H9 (cell line): Measurements from ENCODE around the gene DNASE1L2. TPM values are rescaled to one million over a fixed set of nuclear protein-coding genes. Genes with fewer than 3 reads are reported as not detected.
A peak's percentile ranks its signal among the peaks of the same experiment; 100 is the strongest.

Experiments used
- DNase-seq: peaks from one replicate; pipeline ENCODE4 v3.0.0-alpha.2; 2017
- H2AFZ ChIP-seq: one replicate; pipeline ENCODE4 v1.6.1; 2013; ENCODE audit warnings: mild to moderate bottlenecking, low read length, control low read depth, moderate library complexity
- H2AK5ac ChIP-seq: 2 replicates; pipeline ENCODE4 v1.6.1; 2013; ENCODE audit warnings: low read length, control low read depth, mixed read lengths; ENCODE audit not compliant: insufficient read length
- H2BK120ac ChIP-seq: one replicate; pipeline ENCODE4 v1.6.1; 2013; ENCODE audit warnings: low read depth, mild to moderate bottlenecking, low read length, control low read depth, inconsistent platforms; ENCODE audit not compliant: poor library complexity, severe bottlenecking
- H2BK12ac ChIP-seq: 2 replicates; pipeline ENCODE4 v1.6.1; 2013; ENCODE audit warnings: low read length, control low read depth, mixed read lengths, low read depth; ENCODE audit not compliant: insufficient read length
- H2BK15ac ChIP-seq: 2 replicates; pipeline ENCODE4 v1.6.1; 2013; ENCODE audit warnings: low read depth, low read length, control low read depth
- H2BK20ac ChIP-seq: one replicate; pipeline ENCODE4 v1.6.1; 2013; ENCODE audit warnings: low read depth, mild to moderate bottlenecking, low read length, control low read depth, inconsistent platforms; ENCODE audit not compliant: poor library complexity, severe bottlenecking
- H2BK5ac ChIP-seq: 2 replicates; pipeline ENCODE4 v1.6.1; 2013; ENCODE audit warnings: low read length, control low read depth, mixed read lengths; ENCODE audit not compliant: insufficient read length
- H3K14ac ChIP-seq: 2 replicates; pipeline ENCODE4 v1.6.1; 2013; ENCODE audit warnings: low read length, control low read depth; ENCODE audit not compliant: insufficient read depth
- H3K18ac ChIP-seq: 2 replicates; pipeline ENCODE4 v1.6.1; 2013; ENCODE audit warnings: low read depth, mild to moderate bottlenecking, mixed read lengths, low read length, control low read depth; ENCODE audit not compliant: insufficient read length
- H3K23ac ChIP-seq: 2 replicates; pipeline ENCODE4 v1.6.1; 2013; ENCODE audit warnings: low read length, control low read depth, mixed read lengths, low read depth; ENCODE audit not compliant: insufficient read length
- H3K23me2 ChIP-seq: 2 replicates; pipeline ENCODE4 v1.6.1; 2013; ENCODE audit warnings: low read depth, mild to moderate bottlenecking, mixed read lengths, low read length, control low read depth; ENCODE audit not compliant: insufficient read length, poor library complexity, severe bottlenecking
- H3K27ac ChIP-seq: 2 replicates; pipeline ENCODE4 v1.5.1; 2013; ENCODE audit warnings: low read length, control low read depth, mixed read lengths, low read depth; ENCODE audit not compliant: insufficient read length
- H3K27me3 ChIP-seq: 2 replicates; pipeline ENCODE4 v1.6.1; 2013; ENCODE audit warnings: low read length, control low read depth, inconsistent platforms; ENCODE audit not compliant: insufficient read depth
- H3K4ac ChIP-seq: 2 replicates; pipeline ENCODE4 v1.6.1; 2013; ENCODE audit warnings: low read depth, mild to moderate bottlenecking, control low read depth, inconsistent platforms, low read length, moderate library complexity
- H3K4me1 ChIP-seq: 2 replicates; pipeline ENCODE4 v1.6.1; 2013; ENCODE audit warnings: low read length, control low read depth, inconsistent platforms; ENCODE audit not compliant: insufficient read depth
- H3K4me2 ChIP-seq: 2 replicates; pipeline ENCODE4 v1.6.1; 2013; ENCODE audit warnings: low read length, control low read depth, mixed read lengths; ENCODE audit not compliant: insufficient read length, insufficient read depth
- H3K56ac ChIP-seq: 2 replicates; pipeline ENCODE4 v1.6.1; 2013; ENCODE audit warnings: low read depth, mild to moderate bottlenecking, mixed read lengths, low read length, control low read depth; ENCODE audit not compliant: insufficient read length
- H3K79me1 ChIP-seq: 2 replicates; pipeline ENCODE4 v1.6.1; 2013; ENCODE audit warnings: low read depth, mild to moderate bottlenecking, moderate library complexity, low read length, control low read depth, inconsistent platforms; ENCODE audit not compliant: insufficient read depth, poor library complexity, severe bottlenecking
- H3K79me2 ChIP-seq: 2 replicates; pipeline ENCODE4 v1.6.1; 2013; ENCODE audit warnings: low read length, control low read depth, inconsistent platforms; ENCODE audit not compliant: insufficient read depth
- H3K9ac ChIP-seq: 2 replicates; pipeline ENCODE4 v1.6.1; 2013; ENCODE audit warnings: low read length, control low read depth, mixed read lengths; ENCODE audit not compliant: insufficient read length; ENCODE audit errors: extremely low read depth
- H3K9me3 ChIP-seq: one replicate; pipeline ENCODE4 v1.6.1; 2013; ENCODE audit warnings: low read depth, low read length, inconsistent platforms; ENCODE audit not compliant: control insufficient read depth
- H3T11ph ChIP-seq: one replicate; pipeline ENCODE4 v1.6.1; 2013; ENCODE audit warnings: mild to moderate bottlenecking, low read length, control low read depth, inconsistent platforms
- H4K20me1 ChIP-seq: one replicate; pipeline ENCODE4 v1.6.1; 2013; ENCODE audit not compliant: control insufficient read depth, insufficient read length, insufficient read depth
- H4K5ac ChIP-seq: 2 replicates; pipeline ENCODE4 v1.6.1; 2013; ENCODE audit warnings: low read depth, mild to moderate bottlenecking, mixed read lengths, low read length, control low read depth; ENCODE audit not compliant: insufficient read length
- H4K8ac ChIP-seq: replicated peaks from 2 replicates; pipeline ENCODE4 v1.6.1; 2013; ENCODE audit warnings: low read length, control low read depth, mixed read lengths, low read depth; ENCODE audit not compliant: insufficient read length
- H4K91ac ChIP-seq: 2 replicates; pipeline ENCODE4 v1.6.1; 2013; ENCODE audit warnings: low read depth, mild to moderate bottlenecking, moderate library complexity, mixed read lengths, low read length, control low read depth; ENCODE audit not compliant: insufficient read length
- H3K27ac Mint-ChIP-seq, 3 experiments: 2 replicates in 2 of 3; 3 replicates in 1 of 3; pipeline ENCODE4 v1.8.0; 2020 to 2021; ENCODE audit warnings: mixed read lengths in 3 of 3, mild to moderate bottlenecking in 1 of 3, moderate library complexity in 1 of 3
- H3K27me3 Mint-ChIP-seq: 2 replicates; pipeline ENCODE4 v1.8.0; 2021; ENCODE audit warnings: low read depth, mild to moderate bottlenecking, moderate library complexity, mixed read lengths
- H3K36me3 Mint-ChIP-seq, 3 experiments: 2 replicates in 2 of 3; 3 replicates in 1 of 3; pipeline ENCODE4 v1.8.0; 2020 to 2021; ENCODE audit warnings: low read depth in 3 of 3, mixed read lengths in 3 of 3; ENCODE audit not compliant: insufficient read depth in 1 of 3
- H3K4me1 Mint-ChIP-seq, 2 experiments: 2 replicates each; pipeline ENCODE4 v1.8.0; 2020; ENCODE audit warnings: mixed read lengths in 2 of 2
- H3K4me3 Mint-ChIP-seq, 2 experiments: 2 replicates in 1 of 2; 3 replicates in 1 of 2; pipeline ENCODE4 v1.8.0; 2020 to 2021; ENCODE audit warnings: mild to moderate bottlenecking in 2 of 2, mixed read lengths in 2 of 2, moderate library complexity in 1 of 2
- H3K9me3 Mint-ChIP-seq, 2 experiments: 2 replicates in 1 of 2; 3 replicates in 1 of 2; pipeline ENCODE4 v1.8.0; 2020; ENCODE audit warnings: mild to moderate bottlenecking in 2 of 2, mixed read lengths in 2 of 2, moderate library complexity in 1 of 2
- WGBS: extraction: QIAGEN DNeasy Blood & Tissue Kit; methylation state at CpG from one replicate; pipeline ENCODE4 v1.1.7; 2013; ENCODE audit warnings: missing lambda C conversion rate, low lambda C conversion rate, mixed read lengths; ENCODE audit not compliant: insufficient read length; ENCODE audit errors: extremely low coverage; 5-methylcytosine and 5-hydroxymethylcytosine counted together
- total RNA-seq: library from RNA; stranded (reverse); gene quantifications from 2 replicates; pipeline ENCODE4 v1.2.1, GENCODE V29; 2021
- TF ChIP-seq, protein P1 (sequence below): fragments of 200-600 bp; sonication (generic); conservative IDR thresholded peaks from 3 replicates; pipeline ENCODE4 v1.8.0; 2021; ENCODE audit warnings: antibody characterized with exemption, mild to moderate bottlenecking

The DNASE1L2 gene
- total RNA-seq, 1 experiment from 2014 or later: 2.5 TPM

- H3K79me1 ChIP-seq: no peaks in the 10 kb centered on the region
- TF ChIP-seq, protein P1, sequence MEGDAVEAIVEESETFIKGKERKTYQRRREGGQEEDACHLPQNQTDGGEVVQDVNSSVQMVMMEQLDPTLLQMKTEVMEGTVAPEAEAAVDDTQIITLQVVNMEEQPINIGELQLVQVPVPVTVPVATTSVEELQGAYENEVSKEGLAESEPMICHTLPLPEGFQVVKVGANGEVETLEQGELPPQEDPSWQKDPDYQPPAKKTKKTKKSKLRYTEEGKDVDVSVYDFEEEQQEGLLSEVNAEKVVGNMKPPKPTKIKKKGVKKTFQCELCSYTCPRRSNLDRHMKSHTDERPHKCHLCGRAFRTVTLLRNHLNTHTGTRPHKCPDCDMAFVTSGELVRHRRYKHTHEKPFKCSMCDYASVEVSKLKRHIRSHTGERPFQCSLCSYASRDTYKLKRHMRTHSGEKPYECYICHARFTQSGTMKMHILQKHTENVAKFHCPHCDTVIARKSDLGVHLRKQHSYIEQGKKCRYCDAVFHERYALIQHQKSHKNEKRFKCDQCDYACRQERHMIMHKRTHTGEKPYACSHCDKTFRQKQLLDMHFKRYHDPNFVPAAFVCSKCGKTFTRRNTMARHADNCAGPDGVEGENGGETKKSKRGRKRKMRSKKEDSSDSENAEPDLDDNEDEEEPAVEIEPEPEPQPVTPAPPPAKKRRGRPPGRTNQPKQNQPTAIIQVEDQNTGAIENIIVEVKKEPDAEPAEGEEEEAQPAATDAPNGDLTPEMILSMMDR: no peak
- H3K4ac ChIP-seq: no peak overlapping the region
- DNase-seq: no peak
- H3K36me3 Mint-ChIP-seq: peaks cover 24 to 61% (median 51%) of the 10 kb centered on the region in 3 experiments
- no peak overlapping the region for H3T11ph ChIP-seq
- peak overlapping the region; percentile 84 for H3K14ac ChIP-seq
- H3K18ac ChIP-seq: peak overlapping the region; percentile 92
- no peak overlapping the region for H4K8ac ChIP-seq
- WGBS: no CpG with 5 or more reads among the region's 35 CpGs
- H2BK12ac ChIP-seq: no peak overlapping the region
- H3K4me3 Mint-ChIP-seq: peak overlapping the region; percentile 87 to 93
- no peaks in the 10 kb centered on the region for H3K9me3 Mint-ChIP-seq
- no peak overlapping the region for H3K27ac ChIP-seq
- no peak overlapping the region for H2AK5ac ChIP-seq
- H2BK15ac ChIP-seq: no peak overlapping the region
- no peak overlapping the region for H4K5ac ChIP-seq
- no peaks in the 10 kb centered on the region for H3K4me1 ChIP-seq
- no peaks in the 10 kb centered on the region for H3K9me3 ChIP-seq
- no peak overlapping the region for H2AFZ ChIP-seq
- H4K91ac ChIP-seq: no peak overlapping the region
- peak overlapping the region; percentile 60 for H3K9ac ChIP-seq
- no peaks in the 10 kb centered on the region; the same call in 1 of the 2 replicates for H3K79me2 ChIP-seq
- H3K27me3 ChIP-seq: no peaks in the 10 kb centered on the region
- H3K23me2 ChIP-seq: peaks cover 4% of the 10 kb centered on the region
- no peak overlapping the region for H2BK20ac ChIP-seq
- H2BK5ac ChIP-seq: no peak overlapping the region
- no peak overlapping the region for H3K56ac ChIP-seq
- H3K4me2 ChIP-seq: peak overlapping the region; percentile 57
- H2BK120ac ChIP-seq: no peak overlapping the region
- no peaks in the 10 kb centered on the region for H3K27me3 Mint-ChIP-seq
- H3K23ac ChIP-seq: no peak overlapping the region
- peaks cover 13 to 20% of the 10 kb centered on the region in 2 experiments for H3K4me1 Mint-ChIP-seq
- H3K27ac Mint-ChIP-seq: peak overlapping the region; percentile 80 to 87 (median 87); a peak in 6 of 7 replicates
- no peaks in the 10 kb centered on the region for H4K20me1 ChIP-seq
Measured at GRCh38 chr16:2250652-2251295, 14.5 kb downstream of the DNASE1L2 start.
